Glutamatergic neuron (in vitro differentiated cells): ENCODE results near the gene ISCA2. TPM values are rescaled to one million over a fixed set of nuclear protein-coding genes. Genes with fewer than 3 reads are reported as not detected.

ENCODE experiments used
- DNase-seq: peaks from one replicate; pipeline ENCODE4 v3.0.0; 2022
- H3K27ac Mint-ChIP-seq: one replicate; pipeline ENCODE4 v1.8.0; 2020; ENCODE audit warnings: mild to moderate bottlenecking, mixed read lengths, inconsistent platforms; ENCODE audit not compliant: unreplicated experiment
- H3K27me3 Mint-ChIP-seq: one replicate; pipeline ENCODE4 v1.8.0; 2020; ENCODE audit warnings: mild to moderate bottlenecking, moderate library complexity, mixed read lengths, inconsistent platforms; ENCODE audit not compliant: unreplicated experiment
- H3K36me3 Mint-ChIP-seq: one replicate; pipeline ENCODE4 v1.8.0; 2020; ENCODE audit warnings: mild to moderate bottlenecking, mixed read lengths, inconsistent platforms; ENCODE audit not compliant: unreplicated experiment
- H3K4me1 Mint-ChIP-seq: one replicate; pipeline ENCODE4 v1.8.0; 2020; ENCODE audit warnings: mild to moderate bottlenecking, low read depth, mixed read lengths, inconsistent platforms; ENCODE audit not compliant: unreplicated experiment
- H3K4me3 Mint-ChIP-seq: one replicate; pipeline ENCODE4 v1.8.0; 2020; ENCODE audit warnings: mild to moderate bottlenecking, mixed read lengths, inconsistent platforms; ENCODE audit not compliant: unreplicated experiment
- H3K9me3 Mint-ChIP-seq: one replicate; pipeline ENCODE4 v1.8.0; 2020; ENCODE audit warnings: mild to moderate bottlenecking, moderate library complexity, mixed read lengths, inconsistent platforms; ENCODE audit not compliant: unreplicated experiment
- total RNA-seq: library from RNA; stranded (reverse); fragmentation: NEBNext Ultra II Directional; extraction: Animal tissue kit (Norgen Biotek cat#: 25700); gene quantifications from one replicate; pipeline ENCODE4 v1.2.1, GENCODE V29; 2021; ENCODE audit not compliant: unreplicated experiment
- TF ChIP-seq, protein P1 (sequence below): fragments of 200-600 bp; sonication (generic); IDR thresholded peaks from one replicate; pipeline ENCODE4 v1.5.0; 2021; ENCODE audit not compliant: partially characterized antibody, unreplicated experiment

ISCA2 gene
- total RNA-seq, 1 donor from 2014 or later, result 14.8 TPM

DNA sequence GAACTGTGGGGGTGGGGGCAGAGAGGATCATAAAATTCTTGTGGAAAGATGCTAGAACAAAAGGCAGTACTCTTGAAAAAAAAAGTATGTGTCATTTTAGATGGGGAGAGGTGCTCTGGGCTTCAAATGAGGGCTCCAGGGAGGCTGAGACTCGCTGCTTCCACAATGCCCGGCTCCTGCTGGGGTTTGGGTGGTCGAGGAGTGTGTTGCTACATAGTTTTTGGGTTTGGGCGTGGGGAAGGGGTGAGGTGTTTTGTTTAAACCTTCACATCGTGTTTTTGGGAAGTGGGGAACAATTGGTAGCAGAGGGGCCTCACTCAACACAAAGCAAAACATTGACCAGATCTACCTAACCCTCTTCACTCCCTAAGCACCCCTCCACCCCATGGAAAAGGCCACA is 8.1 kb downstream of the ISCA2 start:
- H3K4me1 Mint-ChIP-seq, result peaks cover under 1% of the 10 kb centered on the region
- TF ChIP-seq, protein P1, sequence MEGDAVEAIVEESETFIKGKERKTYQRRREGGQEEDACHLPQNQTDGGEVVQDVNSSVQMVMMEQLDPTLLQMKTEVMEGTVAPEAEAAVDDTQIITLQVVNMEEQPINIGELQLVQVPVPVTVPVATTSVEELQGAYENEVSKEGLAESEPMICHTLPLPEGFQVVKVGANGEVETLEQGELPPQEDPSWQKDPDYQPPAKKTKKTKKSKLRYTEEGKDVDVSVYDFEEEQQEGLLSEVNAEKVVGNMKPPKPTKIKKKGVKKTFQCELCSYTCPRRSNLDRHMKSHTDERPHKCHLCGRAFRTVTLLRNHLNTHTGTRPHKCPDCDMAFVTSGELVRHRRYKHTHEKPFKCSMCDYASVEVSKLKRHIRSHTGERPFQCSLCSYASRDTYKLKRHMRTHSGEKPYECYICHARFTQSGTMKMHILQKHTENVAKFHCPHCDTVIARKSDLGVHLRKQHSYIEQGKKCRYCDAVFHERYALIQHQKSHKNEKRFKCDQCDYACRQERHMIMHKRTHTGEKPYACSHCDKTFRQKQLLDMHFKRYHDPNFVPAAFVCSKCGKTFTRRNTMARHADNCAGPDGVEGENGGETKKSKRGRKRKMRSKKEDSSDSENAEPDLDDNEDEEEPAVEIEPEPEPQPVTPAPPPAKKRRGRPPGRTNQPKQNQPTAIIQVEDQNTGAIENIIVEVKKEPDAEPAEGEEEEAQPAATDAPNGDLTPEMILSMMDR, result no peak
- peaks cover 2% of the 10 kb centered on the region for H3K27me3 Mint-ChIP-seq
- no peak overlapping the region for H3K4me3 Mint-ChIP-seq
- no peaks in the 10 kb centered on the region for H3K9me3 Mint-ChIP-seq
- no peaks in the 10 kb centered on the region for H3K36me3 Mint-ChIP-seq
- DNase-seq, result no peak
- H3K27ac Mint-ChIP-seq, result peak overlapping the region; percentile 43

DNA sequence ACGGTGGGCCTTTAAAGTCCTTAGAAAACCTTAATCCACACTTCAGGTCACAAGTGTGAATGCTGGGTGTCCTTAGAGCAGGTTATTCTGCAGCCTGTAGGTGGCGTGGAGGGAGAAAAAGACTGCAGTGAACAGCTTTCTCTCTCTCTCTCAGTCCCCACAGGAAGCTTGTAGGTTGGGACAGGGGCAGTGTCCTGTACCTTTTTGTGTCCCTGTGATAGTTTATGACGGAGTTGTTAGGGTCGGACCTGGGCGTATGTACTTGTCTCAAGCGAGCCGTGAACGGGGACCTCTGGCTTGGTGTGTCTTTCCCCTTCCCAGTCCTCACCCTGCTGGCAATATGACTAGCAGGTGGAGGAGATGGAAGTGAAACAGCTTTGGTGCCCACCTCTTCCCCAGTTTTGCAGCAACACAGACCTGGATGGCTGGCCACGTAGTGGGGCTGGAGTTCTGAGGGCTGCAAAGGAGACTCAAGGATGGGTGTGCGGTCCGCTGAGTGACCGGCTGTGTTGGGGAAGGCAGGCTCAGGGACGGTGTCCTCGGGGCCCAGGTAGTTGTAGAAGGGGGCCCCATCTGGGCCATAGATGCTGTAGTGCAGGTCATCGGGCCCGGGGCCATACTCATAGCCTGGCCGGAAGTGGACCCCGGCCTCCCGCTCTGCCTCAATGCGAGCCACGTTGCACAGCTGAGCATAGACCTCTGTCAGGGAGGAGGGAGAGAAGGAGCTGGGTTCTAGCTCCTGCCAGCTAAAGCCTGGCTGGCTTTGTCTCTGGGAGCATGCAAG is 8.9 kb downstream of the ISCA2 start:
- TF ChIP-seq, protein P1, result peak; percentile 63
- no peaks in the 10 kb centered on the region for H3K36me3 Mint-ChIP-seq
- peaks cover 8% of the 10 kb centered on the region for H3K4me1 Mint-ChIP-seq
- peak; percentile 62 for DNase-seq
- H3K27ac Mint-ChIP-seq, result no peak overlapping the region
- peaks cover 2% of the 10 kb centered on the region for H3K9me3 Mint-ChIP-seq
- peaks cover 4% of the 10 kb centered on the region for H3K27me3 Mint-ChIP-seq
- H3K4me3 Mint-ChIP-seq, result no peak overlapping the region

DNA sequence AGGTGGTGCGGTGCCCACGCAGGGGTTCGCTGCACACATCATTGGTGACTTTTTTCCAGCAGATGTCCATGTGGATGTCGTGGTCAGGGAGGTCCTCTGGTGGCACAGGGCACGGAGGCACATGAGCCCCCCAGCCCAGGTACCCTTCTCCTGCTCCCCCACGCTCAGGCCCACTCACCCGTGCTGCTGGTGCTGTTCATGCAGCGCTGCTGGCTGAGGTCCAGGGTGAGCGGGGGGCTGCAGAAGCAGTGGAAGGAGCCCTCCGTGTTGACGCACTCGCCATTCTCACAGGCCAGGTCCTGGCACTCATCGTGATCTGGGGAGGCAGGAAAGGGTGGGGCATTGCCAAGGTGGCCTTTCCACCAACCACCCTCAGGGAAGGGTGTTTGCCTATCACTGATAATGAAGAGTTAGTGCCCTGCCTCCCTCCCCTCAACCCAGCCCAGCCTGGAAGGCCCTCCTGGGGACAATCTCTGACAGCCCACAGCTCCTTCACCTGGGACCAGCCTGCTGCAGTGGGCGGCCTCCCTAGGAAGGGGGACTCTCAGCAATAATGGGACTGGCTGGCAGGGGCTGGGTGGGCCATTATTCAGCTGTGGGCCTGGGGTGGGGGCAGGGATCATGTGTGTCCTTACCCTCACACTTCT is 9.8 kb downstream of the ISCA2 start:
- no peak for DNase-seq
- no peak overlapping the region for H3K4me3 Mint-ChIP-seq
- no peak overlapping the region for H3K27ac Mint-ChIP-seq
- H3K9me3 Mint-ChIP-seq, result peaks cover 5% of the 10 kb centered on the region
- TF ChIP-seq, protein P1, result no peak
- peaks cover 13% of the 10 kb centered on the region for H3K4me1 Mint-ChIP-seq
- no peaks in the 10 kb centered on the region for H3K36me3 Mint-ChIP-seq
- peaks cover 2% of the 10 kb centered on the region for H3K27me3 Mint-ChIP-seq

DNA sequence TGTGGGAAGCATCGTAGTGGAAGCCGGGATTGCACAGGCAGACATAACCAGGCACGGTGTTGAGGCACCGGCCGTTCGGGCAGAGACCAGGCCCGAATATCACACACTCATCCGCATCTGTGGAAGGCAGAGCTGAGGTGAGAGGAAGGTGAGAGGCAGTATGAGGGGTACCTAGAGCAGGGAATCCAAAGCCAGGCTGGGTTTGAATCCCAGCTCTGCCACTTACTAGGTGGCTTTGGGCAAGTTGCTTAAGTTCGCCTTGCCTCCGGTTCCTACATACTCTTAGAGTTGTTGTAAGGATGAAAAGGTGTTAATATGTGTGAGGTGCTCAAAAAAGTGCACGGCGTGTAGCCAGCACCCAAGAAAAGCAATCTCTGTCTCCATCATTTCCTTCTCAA is 10.4 kb downstream of the ISCA2 start:
- Mint-ChIP-seq H3K4me3 (no peak overlapping the region), H3K4me1 (peaks cover 13% of the 10 kb centered on the region), H3K9me3 (peaks cover 5% of the 10 kb centered on the region), H3K36me3 (no peaks in the 10 kb centered on the region), H3K27ac (no peak overlapping the region), H3K27me3 (peaks cover 2% of the 10 kb centered on the region)
- TF ChIP-seq, protein P1, result no peak
- DNase-seq, result no peak

DNA sequence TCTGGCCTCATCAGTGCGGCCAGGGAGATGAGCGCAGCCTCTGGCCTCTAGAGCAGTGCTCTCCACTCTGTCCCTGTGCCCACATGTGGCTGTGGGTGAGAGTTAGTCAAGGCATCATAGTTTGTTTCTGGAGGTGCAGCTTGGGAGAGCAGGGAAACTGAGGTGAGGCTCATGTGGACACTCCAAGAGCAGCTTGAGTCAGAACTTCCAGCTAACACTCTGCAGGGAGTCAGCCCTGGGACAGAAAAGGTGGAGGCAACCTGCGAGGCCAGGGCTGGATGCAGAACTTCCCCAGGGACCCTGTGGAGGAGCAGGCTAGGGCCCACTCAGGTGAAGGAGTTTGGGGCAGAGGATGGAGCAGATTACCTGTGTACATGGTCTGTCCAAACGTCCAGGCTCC is 10.8 kb downstream of the ISCA2 start:
- DNase-seq, result no peak
- Mint-ChIP-seq H3K9me3 (peaks cover 6% of the 10 kb centered on the region), H3K27me3 (peaks cover 3% of the 10 kb centered on the region), H3K4me1 (peaks cover 13% of the 10 kb centered on the region), H3K36me3 (no peaks in the 10 kb centered on the region), H3K4me3 (no peak overlapping the region), H3K27ac (no peak overlapping the region)
- TF ChIP-seq, protein P1, result no peak
